ENCODE measurements around the gene YAP1. TPM values are rescaled to one million over a fixed set of nuclear protein-coding genes. Genes with fewer than 3 reads are reported as not detected.
A peak's percentile ranks its signal among the peaks of the same experiment; 100 is the strongest.
"Not testable (repeated sequence)": the region's sequence is repeated elsewhere in the genome, so short reads cannot be mapped to it uniquely, and the experiment has no call there.

YAP1 gene
- total RNA-seq, 1 donor from 2014 or later, result 69.1 TPM

- DNase-seq (ENCODE audit: low read depth), result no peak
Measured at GRCh38 chr11:102238391-102238821, 128.2 kb downstream of the YAP1 start.

GRCh38 chr11:102239448-102239847, 129.2 kb downstream of the YAP1 start:
- DNase-seq (ENCODE audit: low read depth), result no peak

GRCh38 chr11:102239911-102240310, 129.7 kb downstream of the YAP1 start:
- DNase-seq (ENCODE audit: low read depth), result no peak

- peak; percentile 28 for DNase-seq (ENCODE audit: low read depth)
Measured at GRCh38 chr11:102240502-102240901, 130.3 kb downstream of the YAP1 start.

- DNase-seq (ENCODE audit: low read depth), result peak; percentile 35
Measured at GRCh38 chr11:102241026-102241425, 130.8 kb downstream of the YAP1 start.

GRCh38 chr11:102243399-102243884, 133.2 kb downstream of the YAP1 start:
- no peak for DNase-seq (ENCODE audit: low read depth)

GRCh38 chr11:102244681-102245409, 134.6 kb downstream of the YAP1 start:
- peak; percentile 71 for DNase-seq (ENCODE audit: low read depth)

- no peak for DNase-seq (ENCODE audit: low read depth)
Measured at GRCh38 chr11:102251423-102251822, 141.2 kb downstream of the YAP1 start.

GRCh38 chr11:102252339-102252891, 142.2 kb downstream of the YAP1 start:
- no peak for DNase-seq (ENCODE audit: low read depth)

- DNase-seq (ENCODE audit: low read depth), result no peak
Measured at GRCh38 chr11:102253020-102253715, 142.9 kb downstream of the YAP1 start.

- DNase-seq (ENCODE audit: low read depth), result no peak
Measured at GRCh38 chr11:102254047-102254446, 143.8 kb downstream of the YAP1 start.

- DNase-seq (ENCODE audit: low read depth), result peak; percentile 69
Measured at GRCh38 chr11:102256251-102256650, 146.0 kb downstream of the YAP1 start.

GRCh38 chr11:102260241-102260640, 150.0 kb downstream of the YAP1 start:
- no peak for DNase-seq (ENCODE audit: low read depth)

GRCh38 chr11:102263379-102264003, 153.2 kb downstream of the YAP1 start:
- no peak for DNase-seq (ENCODE audit: low read depth)

- DNase-seq (ENCODE audit: low read depth), result not testable (repeated sequence)
Measured at GRCh38 chr11:102264704-102265103, 154.5 kb downstream of the YAP1 start.

GRCh38 chr11:102266099-102266498, 155.9 kb downstream of the YAP1 start:
- DNase-seq (ENCODE audit: low read depth), result no peak

- DNase-seq (ENCODE audit: low read depth), result no peak
Measured at GRCh38 chr11:102267609-102268008, 157.4 kb downstream of the YAP1 start.

- peak; percentile 78 for DNase-seq (ENCODE audit: low read depth)
Measured at GRCh38 chr11:102268083-102268984, 158.1 kb downstream of the YAP1 start.

GRCh38 chr11:102268985-102269470, 158.8 kb downstream of the YAP1 start:
- DNase-seq (ENCODE audit: low read depth), result no peak

GRCh38 chr11:102269927-102270326, 159.7 kb downstream of the YAP1 start:
- DNase-seq (ENCODE audit: low read depth), result no peak
